ENCODE measurements around the gene ILDR1. TPM values are rescaled to one million over a fixed set of nuclear protein-coding genes. Genes with fewer than 3 reads are reported as not detected.

ILDR1 gene
- total RNA-seq, 1 experiment from 2014 or later, result 2.3 TPM

- TF ChIP-seq RELA (CRISPR knock-in tag; IDR thresholded peaks at IDR 0.05; ENCODE audit: borderline replicate concordance) (no peak), FOXJ3 (CRISPR knock-in tag; IDR thresholded peaks at IDR 0.05; ENCODE audit: borderline replicate concordance) (no peak), PRDM15 (CRISPR knock-in tag; IDR thresholded peaks at IDR 0.05) (no peak), HMGXB4 (CRISPR knock-in tag; IDR thresholded peaks at IDR 0.05) (no peak), RORB (CRISPR knock-in tag; IDR thresholded peaks at IDR 0.05) (no peak), NFYB (CRISPR knock-in tag; conservative IDR thresholded peaks at IDR 0.05; ENCODE audit: low read depth) (no peak), ZNF121 (CRISPR knock-in tag; IDR thresholded peaks at IDR 0.05) (no peak), KAT7 (CRISPR knock-in tag; IDR thresholded peaks at IDR 0.05; ENCODE audit: borderline replicate concordance) (no peak), ZBTB21 (CRISPR knock-in tag; IDR thresholded peaks at IDR 0.05; ENCODE audit: borderline replicate concordance) (no peak), ZNF671 (CRISPR knock-in tag; IDR thresholded peaks at IDR 0.05) (no peak), CBFB (CRISPR knock-in tag; IDR thresholded peaks at IDR 0.05; ENCODE audit: low read depth) (no peak), FOXP4 (CRISPR knock-in tag; IDR thresholded peaks at IDR 0.05) (no peak), ETV6 (CRISPR knock-in tag; IDR thresholded peaks at IDR 0.05) (no peak)
- TF ChIP-seq, protein P1, sequence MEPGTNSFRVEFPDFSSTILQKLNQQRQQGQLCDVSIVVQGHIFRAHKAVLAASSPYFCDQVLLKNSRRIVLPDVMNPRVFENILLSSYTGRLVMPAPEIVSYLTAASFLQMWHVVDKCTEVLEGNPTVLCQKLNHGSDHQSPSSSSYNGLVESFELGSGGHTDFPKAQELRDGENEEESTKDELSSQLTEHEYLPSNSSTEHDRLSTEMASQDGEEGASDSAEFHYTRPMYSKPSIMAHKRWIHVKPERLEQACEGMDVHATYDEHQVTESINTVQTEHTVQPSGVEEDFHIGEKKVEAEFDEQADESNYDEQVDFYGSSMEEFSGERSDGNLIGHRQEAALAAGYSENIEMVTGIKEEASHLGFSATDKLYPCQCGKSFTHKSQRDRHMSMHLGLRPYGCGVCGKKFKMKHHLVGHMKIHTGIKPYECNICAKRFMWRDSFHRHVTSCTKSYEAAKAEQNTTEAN (CRISPR knock-in tag; IDR thresholded peaks at IDR 0.05), result no peak
- TF ChIP-seq, protein P2, sequence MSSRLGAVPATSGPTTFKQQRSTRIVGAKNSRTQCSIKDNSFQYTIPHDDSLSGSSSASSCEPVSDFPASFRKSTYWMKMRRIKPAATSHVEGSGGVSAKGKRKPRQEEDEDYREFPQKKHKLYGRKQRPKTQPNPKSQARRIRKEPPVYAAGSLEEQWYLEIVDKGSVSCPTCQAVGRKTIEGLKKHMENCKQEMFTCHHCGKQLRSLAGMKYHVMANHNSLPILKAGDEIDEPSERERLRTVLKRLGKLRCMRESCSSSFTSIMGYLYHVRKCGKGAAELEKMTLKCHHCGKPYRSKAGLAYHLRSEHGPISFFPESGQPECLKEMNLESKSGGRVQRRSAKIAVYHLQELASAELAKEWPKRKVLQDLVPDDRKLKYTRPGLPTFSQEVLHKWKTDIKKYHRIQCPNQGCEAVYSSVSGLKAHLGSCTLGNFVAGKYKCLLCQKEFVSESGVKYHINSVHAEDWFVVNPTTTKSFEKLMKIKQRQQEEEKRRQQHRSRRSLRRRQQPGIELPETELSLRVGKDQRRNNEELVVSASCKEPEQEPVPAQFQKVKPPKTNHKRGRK (CRISPR knock-in tag; IDR thresholded peaks at IDR 0.05; ENCODE audit: borderline replicate concordance), result no peak
- TF ChIP-seq, protein P3, sequence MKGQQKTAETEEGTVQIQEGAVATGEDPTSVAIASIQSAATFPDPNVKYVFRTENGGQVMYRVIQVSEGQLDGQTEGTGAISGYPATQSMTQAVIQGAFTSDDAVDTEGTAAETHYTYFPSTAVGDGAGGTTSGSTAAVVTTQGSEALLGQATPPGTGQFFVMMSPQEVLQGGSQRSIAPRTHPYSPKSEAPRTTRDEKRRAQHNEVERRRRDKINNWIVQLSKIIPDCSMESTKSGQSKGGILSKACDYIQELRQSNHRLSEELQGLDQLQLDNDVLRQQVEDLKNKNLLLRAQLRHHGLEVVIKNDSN (CRISPR knock-in tag; IDR thresholded peaks at IDR 0.05), result no peak
- TF ChIP-seq, protein P4, sequence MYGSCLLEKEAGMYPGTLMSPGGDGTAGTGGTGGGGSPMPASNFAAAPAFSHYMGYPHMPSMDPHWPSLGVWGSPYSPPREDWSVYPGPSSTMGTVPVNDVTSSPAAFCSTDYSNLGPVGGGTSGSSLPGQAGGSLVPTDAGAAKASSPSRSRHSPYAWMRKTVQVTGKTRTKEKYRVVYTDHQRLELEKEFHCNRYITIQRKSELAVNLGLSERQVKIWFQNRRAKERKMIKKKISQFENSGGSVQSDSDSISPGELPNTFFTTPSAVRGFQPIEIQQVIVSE (CRISPR knock-in tag; IDR thresholded peaks at IDR 0.05; ENCODE audit: borderline replicate concordance), result no peak
- Mint-ChIP-seq H3K4me3 (no peak overlapping the region), H3K36me3 (peaks cover 9% of the 10 kb centered on the region), H3K27ac (no peak overlapping the region), H3K27me3 (ENCODE audit: low read depth) (no peaks in the 10 kb centered on the region; the same call in 1 of the 2 replicates), H3K9me3 (peaks cover 21% of the 10 kb centered on the region), H3K4me1 (peaks cover 5% of the 10 kb centered on the region)
- ChIA-PET POLR2A (no interaction called here), CTCF (interaction anchor here (0.7 to 0.8 kb wide), 2 partner anchors 9 to 35 kb away, joined by 3 to 4 read pairs; partner anchors contain the start of gene ILDR1)
- no peak for DNase-seq (ENCODE audit: low spot score)
- ATAC-seq, result no peak
These were observed 8.5 kb upstream of the ILDR1 start for GRCh38 chr3:122030381-122031122.

Data from WTC11 (cell line).